H9 (cell line): ENCODE measurements around the gene DICER1. TPM values are rescaled to one million over a fixed set of nuclear protein-coding genes. Genes with fewer than 3 reads are reported as not detected.

ENCODE experiments used
- DNase-seq: peaks from one replicate; pipeline ENCODE4 v3.0.0-alpha.2; 2017
- H2AFZ ChIP-seq: one replicate; pipeline ENCODE4 v1.6.1; 2013; ENCODE audit warnings: mild to moderate bottlenecking, low read length, control low read depth, moderate library complexity
- H2AK5ac ChIP-seq: 2 replicates; pipeline ENCODE4 v1.6.1; 2013; ENCODE audit warnings: low read length, control low read depth, mixed read lengths; ENCODE audit not compliant: insufficient read length
- H2BK120ac ChIP-seq: one replicate; pipeline ENCODE4 v1.6.1; 2013; ENCODE audit warnings: low read depth, mild to moderate bottlenecking, low read length, control low read depth, inconsistent platforms; ENCODE audit not compliant: poor library complexity, severe bottlenecking
- H2BK12ac ChIP-seq: 2 replicates; pipeline ENCODE4 v1.6.1; 2013; ENCODE audit warnings: low read length, control low read depth, mixed read lengths, low read depth; ENCODE audit not compliant: insufficient read length
- H2BK15ac ChIP-seq: 2 replicates; pipeline ENCODE4 v1.6.1; 2013; ENCODE audit warnings: low read depth, low read length, control low read depth
- H2BK20ac ChIP-seq: one replicate; pipeline ENCODE4 v1.6.1; 2013; ENCODE audit warnings: low read depth, mild to moderate bottlenecking, low read length, control low read depth, inconsistent platforms; ENCODE audit not compliant: poor library complexity, severe bottlenecking
- H2BK5ac ChIP-seq: 2 replicates; pipeline ENCODE4 v1.6.1; 2013; ENCODE audit warnings: low read length, control low read depth, mixed read lengths; ENCODE audit not compliant: insufficient read length
- H3K14ac ChIP-seq: 2 replicates; pipeline ENCODE4 v1.6.1; 2013; ENCODE audit warnings: low read length, control low read depth; ENCODE audit not compliant: insufficient read depth
- H3K18ac ChIP-seq: 2 replicates; pipeline ENCODE4 v1.6.1; 2013; ENCODE audit warnings: low read depth, mild to moderate bottlenecking, mixed read lengths, low read length, control low read depth; ENCODE audit not compliant: insufficient read length
- H3K23ac ChIP-seq: 2 replicates; pipeline ENCODE4 v1.6.1; 2013; ENCODE audit warnings: low read length, control low read depth, mixed read lengths, low read depth; ENCODE audit not compliant: insufficient read length
- H3K23me2 ChIP-seq: 2 replicates; pipeline ENCODE4 v1.6.1; 2013; ENCODE audit warnings: low read depth, mild to moderate bottlenecking, mixed read lengths, low read length, control low read depth; ENCODE audit not compliant: insufficient read length, poor library complexity, severe bottlenecking
- H3K27ac ChIP-seq: 2 replicates; pipeline ENCODE4 v1.5.1; 2013; ENCODE audit warnings: low read length, control low read depth, mixed read lengths, low read depth; ENCODE audit not compliant: insufficient read length
- H3K27me3 ChIP-seq: 2 replicates; pipeline ENCODE4 v1.6.1; 2013; ENCODE audit warnings: low read length, control low read depth, inconsistent platforms; ENCODE audit not compliant: insufficient read depth
- H3K4ac ChIP-seq: 2 replicates; pipeline ENCODE4 v1.6.1; 2013; ENCODE audit warnings: low read depth, mild to moderate bottlenecking, control low read depth, inconsistent platforms, low read length, moderate library complexity
- H3K4me1 ChIP-seq: 2 replicates; pipeline ENCODE4 v1.6.1; 2013; ENCODE audit warnings: low read length, control low read depth, inconsistent platforms; ENCODE audit not compliant: insufficient read depth
- H3K4me2 ChIP-seq: 2 replicates; pipeline ENCODE4 v1.6.1; 2013; ENCODE audit warnings: low read length, control low read depth, mixed read lengths; ENCODE audit not compliant: insufficient read length, insufficient read depth
- H3K56ac ChIP-seq: 2 replicates; pipeline ENCODE4 v1.6.1; 2013; ENCODE audit warnings: low read depth, mild to moderate bottlenecking, mixed read lengths, low read length, control low read depth; ENCODE audit not compliant: insufficient read length
- H3K79me1 ChIP-seq: 2 replicates; pipeline ENCODE4 v1.6.1; 2013; ENCODE audit warnings: low read depth, mild to moderate bottlenecking, moderate library complexity, low read length, control low read depth, inconsistent platforms; ENCODE audit not compliant: insufficient read depth, poor library complexity, severe bottlenecking
- H3K79me2 ChIP-seq: 2 replicates; pipeline ENCODE4 v1.6.1; 2013; ENCODE audit warnings: low read length, control low read depth, inconsistent platforms; ENCODE audit not compliant: insufficient read depth
- H3K9ac ChIP-seq: 2 replicates; pipeline ENCODE4 v1.6.1; 2013; ENCODE audit warnings: low read length, control low read depth, mixed read lengths; ENCODE audit not compliant: insufficient read length; ENCODE audit errors: extremely low read depth
- H3K9me3 ChIP-seq: one replicate; pipeline ENCODE4 v1.6.1; 2013; ENCODE audit warnings: low read depth, low read length, inconsistent platforms; ENCODE audit not compliant: control insufficient read depth
- H3T11ph ChIP-seq: one replicate; pipeline ENCODE4 v1.6.1; 2013; ENCODE audit warnings: mild to moderate bottlenecking, low read length, control low read depth, inconsistent platforms
- H4K20me1 ChIP-seq: one replicate; pipeline ENCODE4 v1.6.1; 2013; ENCODE audit not compliant: control insufficient read depth, insufficient read length, insufficient read depth
- H4K5ac ChIP-seq: 2 replicates; pipeline ENCODE4 v1.6.1; 2013; ENCODE audit warnings: low read depth, mild to moderate bottlenecking, mixed read lengths, low read length, control low read depth; ENCODE audit not compliant: insufficient read length
- H4K8ac ChIP-seq: replicated peaks from 2 replicates; pipeline ENCODE4 v1.6.1; 2013; ENCODE audit warnings: low read length, control low read depth, mixed read lengths, low read depth; ENCODE audit not compliant: insufficient read length
- H4K91ac ChIP-seq: 2 replicates; pipeline ENCODE4 v1.6.1; 2013; ENCODE audit warnings: low read depth, mild to moderate bottlenecking, moderate library complexity, mixed read lengths, low read length, control low read depth; ENCODE audit not compliant: insufficient read length
- H3K27ac Mint-ChIP-seq, 3 experiments: 2 replicates in 2 of 3; 3 replicates in 1 of 3; pipeline ENCODE4 v1.8.0; 2020 to 2021; ENCODE audit warnings: mixed read lengths in 3 of 3, mild to moderate bottlenecking in 1 of 3, moderate library complexity in 1 of 3
- H3K27me3 Mint-ChIP-seq: 2 replicates; pipeline ENCODE4 v1.8.0; 2021; ENCODE audit warnings: low read depth, mild to moderate bottlenecking, moderate library complexity, mixed read lengths
- H3K36me3 Mint-ChIP-seq, 3 experiments: 2 replicates in 2 of 3; 3 replicates in 1 of 3; pipeline ENCODE4 v1.8.0; 2020 to 2021; ENCODE audit warnings: low read depth in 3 of 3, mixed read lengths in 3 of 3; ENCODE audit not compliant: insufficient read depth in 1 of 3
- H3K4me1 Mint-ChIP-seq, 2 experiments: 2 replicates each; pipeline ENCODE4 v1.8.0; 2020; ENCODE audit warnings: mixed read lengths in 2 of 2
- H3K4me3 Mint-ChIP-seq, 2 experiments: 2 replicates in 1 of 2; 3 replicates in 1 of 2; pipeline ENCODE4 v1.8.0; 2020 to 2021; ENCODE audit warnings: mild to moderate bottlenecking in 2 of 2, mixed read lengths in 2 of 2, moderate library complexity in 1 of 2
- H3K9me3 Mint-ChIP-seq, 2 experiments: 2 replicates in 1 of 2; 3 replicates in 1 of 2; pipeline ENCODE4 v1.8.0; 2020; ENCODE audit warnings: mild to moderate bottlenecking in 2 of 2, mixed read lengths in 2 of 2, moderate library complexity in 1 of 2
- WGBS: extraction: QIAGEN DNeasy Blood & Tissue Kit; methylation state at CpG from one replicate; pipeline ENCODE4 v1.1.7; 2013; ENCODE audit warnings: missing lambda C conversion rate, low lambda C conversion rate, mixed read lengths; ENCODE audit not compliant: insufficient read length; ENCODE audit errors: extremely low coverage; 5-methylcytosine and 5-hydroxymethylcytosine counted together
- total RNA-seq: library from RNA; stranded (reverse); gene quantifications from 2 replicates; pipeline ENCODE4 v1.2.1, GENCODE V29; 2021
- TF ChIP-seq, protein P1 (sequence below): fragments of 200-600 bp; sonication (generic); conservative IDR thresholded peaks from 3 replicates; pipeline ENCODE4 v1.8.0; 2021; ENCODE audit warnings: antibody characterized with exemption, mild to moderate bottlenecking

Gene DICER1
- total RNA-seq, 1 experiment from 2014 or later = 57.0 TPM

DNA sequence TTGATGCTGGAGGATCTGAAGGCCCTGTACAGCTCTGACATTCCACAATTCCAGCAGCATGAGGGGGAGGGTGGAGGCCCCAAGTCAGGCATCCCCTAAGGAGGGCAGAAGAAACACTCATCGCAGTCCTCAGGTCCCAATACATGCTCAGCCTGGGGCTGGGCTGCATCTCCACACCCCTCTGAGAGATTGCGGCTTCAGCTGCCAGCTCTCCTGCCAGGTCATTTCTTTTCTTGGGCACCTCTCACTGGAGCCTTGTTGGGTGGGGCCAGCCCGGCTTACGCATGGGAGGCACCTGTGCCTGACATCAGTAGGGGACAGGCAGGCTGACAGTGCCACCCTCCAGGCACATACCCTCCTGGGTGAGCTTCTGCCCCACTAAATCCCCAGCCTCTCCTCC, 89.8 kb downstream of the DICER1 start:
- Histone ChIP-seq H3K56ac (no peak overlapping the region), H2BK15ac (no peak overlapping the region), H2AFZ (no peak overlapping the region), H3K27me3 (no peaks in the 10 kb centered on the region), H4K91ac (no peak overlapping the region), H2BK5ac (no peak overlapping the region), H4K8ac (no peak overlapping the region), H4K20me1 (no peaks in the 10 kb centered on the region), H3K27ac (no peak overlapping the region), H2BK20ac (no peak overlapping the region), H4K5ac (no peak overlapping the region), H3K9ac (no peak overlapping the region), H3K18ac (no peak overlapping the region), H3K79me2 (no peaks in the 10 kb centered on the region), H2BK120ac (no peak overlapping the region), H3K23me2 (no peaks in the 10 kb centered on the region), H3T11ph (no peak overlapping the region), H3K14ac (no peak overlapping the region), H3K4me1 (no peaks in the 10 kb centered on the region), H3K23ac (no peak overlapping the region), H2AK5ac (no peak overlapping the region), H3K4ac (no peak overlapping the region), H3K4me2 (no peak overlapping the region), H3K79me1 (no peaks in the 10 kb centered on the region), H2BK12ac (no peak overlapping the region), H3K9me3 (no peaks in the 10 kb centered on the region)
- no peak for DNase-seq
- H3K27me3 Mint-ChIP-seq = peaks cover 5% of the 10 kb centered on the region
- H3K4me3 Mint-ChIP-seq = no peak overlapping the region
- H3K9me3 Mint-ChIP-seq = 0 out of 5 replicates have a peak, but pooled peaks cover 0 to 2% of the 10 kb centered on the region in 2 experiments
- H3K4me1 Mint-ChIP-seq = peaks cover 2 to 8% of the 10 kb centered on the region in 2 experiments; a peak in 3 of 4 replicates
- WGBS = no CpG with 5 or more reads among the region's 4 CpGs
- TF ChIP-seq, protein P1, sequence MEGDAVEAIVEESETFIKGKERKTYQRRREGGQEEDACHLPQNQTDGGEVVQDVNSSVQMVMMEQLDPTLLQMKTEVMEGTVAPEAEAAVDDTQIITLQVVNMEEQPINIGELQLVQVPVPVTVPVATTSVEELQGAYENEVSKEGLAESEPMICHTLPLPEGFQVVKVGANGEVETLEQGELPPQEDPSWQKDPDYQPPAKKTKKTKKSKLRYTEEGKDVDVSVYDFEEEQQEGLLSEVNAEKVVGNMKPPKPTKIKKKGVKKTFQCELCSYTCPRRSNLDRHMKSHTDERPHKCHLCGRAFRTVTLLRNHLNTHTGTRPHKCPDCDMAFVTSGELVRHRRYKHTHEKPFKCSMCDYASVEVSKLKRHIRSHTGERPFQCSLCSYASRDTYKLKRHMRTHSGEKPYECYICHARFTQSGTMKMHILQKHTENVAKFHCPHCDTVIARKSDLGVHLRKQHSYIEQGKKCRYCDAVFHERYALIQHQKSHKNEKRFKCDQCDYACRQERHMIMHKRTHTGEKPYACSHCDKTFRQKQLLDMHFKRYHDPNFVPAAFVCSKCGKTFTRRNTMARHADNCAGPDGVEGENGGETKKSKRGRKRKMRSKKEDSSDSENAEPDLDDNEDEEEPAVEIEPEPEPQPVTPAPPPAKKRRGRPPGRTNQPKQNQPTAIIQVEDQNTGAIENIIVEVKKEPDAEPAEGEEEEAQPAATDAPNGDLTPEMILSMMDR = no peak
- no peaks in the 10 kb centered on the region for H3K36me3 Mint-ChIP-seq
- no peak overlapping the region for H3K27ac Mint-ChIP-seq
